ENCODE measurements around the gene WDR6.

WDR6 gene

DNA sequence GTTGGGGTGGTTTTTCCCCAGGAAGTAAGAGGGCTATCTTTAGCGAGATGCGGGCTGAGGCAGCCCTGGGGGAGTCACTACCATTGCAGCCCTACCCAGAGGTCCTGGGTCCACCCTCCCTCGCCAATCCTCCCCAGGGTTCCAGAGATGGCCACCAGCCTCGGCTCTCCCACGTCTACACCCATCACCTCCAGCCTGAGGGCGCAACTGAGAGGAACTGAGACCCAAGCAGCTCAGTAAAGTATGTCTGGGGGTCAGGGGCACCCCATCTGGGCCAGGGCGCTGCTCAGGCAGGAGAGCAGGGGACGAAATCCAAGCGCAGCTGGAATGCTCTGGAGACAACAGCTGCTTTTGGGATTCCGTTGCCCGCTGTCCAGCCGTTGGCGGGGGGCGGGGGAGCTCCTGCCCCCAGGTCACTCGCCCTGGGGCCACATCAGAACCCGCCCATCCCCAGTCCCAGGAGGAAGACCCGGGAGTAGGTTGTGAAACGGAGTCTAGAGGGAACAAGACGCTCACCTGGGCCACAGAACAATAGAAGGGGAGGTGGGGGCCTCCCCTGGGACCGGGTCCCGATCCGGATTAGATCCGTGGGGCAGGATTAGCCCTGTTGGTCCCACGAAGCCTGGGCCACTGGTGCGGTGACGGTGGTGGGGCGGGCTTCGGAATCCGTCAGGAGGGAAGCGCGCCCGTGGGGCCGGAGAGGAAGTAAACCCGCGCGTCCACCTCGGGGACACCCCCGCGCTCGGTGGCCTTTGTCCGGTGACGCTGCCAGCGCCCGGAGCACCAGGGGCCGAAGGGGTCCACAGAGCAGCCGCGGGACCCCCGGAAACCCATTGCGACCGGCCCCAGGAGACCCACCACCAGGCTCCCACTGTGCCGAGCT, 13.4 kb downstream of the WDR6 start:
- no peaks in the 10 kb centered on the region for H3K9me2 ChIP-seq (replicated peaks; ENCODE audit: insufficient read depth, low read length)
- peak overlapping the region; percentile 71 for H3K4me2 ChIP-seq (ENCODE audit: low read depth, low read length, poor library complexity, severe bottlenecking)
- H3K4me3 ChIP-seq (ENCODE audit: insufficient read depth, low read length, poor library complexity, severe bottlenecking): peak overlapping the region; percentile 74
- no peaks in the 10 kb centered on the region for H3K9me3 ChIP-seq (ENCODE audit: insufficient read depth, low read length)
- H3K36me3 ChIP-seq (ENCODE audit: low read length): no peaks in the 10 kb centered on the region
- H3K79me2 ChIP-seq (ENCODE audit: insufficient read depth, low read length): peaks cover 21% of the 10 kb centered on the region; the same call in 1 of the 2 replicates
- H3K27ac ChIP-seq (ENCODE audit: low read depth, low read length): peak overlapping the region; percentile 94
- no peaks in the 10 kb centered on the region for H3K27me3 ChIP-seq (ENCODE audit: low read length)
- no peaks in the 10 kb centered on the region for H4K20me1 ChIP-seq (ENCODE audit: low read depth, low read length)
- no peak overlapping the region for H2AFZ ChIP-seq (ENCODE audit: low read depth, low read length, severe bottlenecking)
- peak overlapping the region; percentile 94 for H3K9ac ChIP-seq (ENCODE audit: low read length)
- peaks cover 31% of the 10 kb centered on the region for H3F3A ChIP-seq (ENCODE audit: insufficient read depth)
- TF ChIP-seq, protein P1, sequence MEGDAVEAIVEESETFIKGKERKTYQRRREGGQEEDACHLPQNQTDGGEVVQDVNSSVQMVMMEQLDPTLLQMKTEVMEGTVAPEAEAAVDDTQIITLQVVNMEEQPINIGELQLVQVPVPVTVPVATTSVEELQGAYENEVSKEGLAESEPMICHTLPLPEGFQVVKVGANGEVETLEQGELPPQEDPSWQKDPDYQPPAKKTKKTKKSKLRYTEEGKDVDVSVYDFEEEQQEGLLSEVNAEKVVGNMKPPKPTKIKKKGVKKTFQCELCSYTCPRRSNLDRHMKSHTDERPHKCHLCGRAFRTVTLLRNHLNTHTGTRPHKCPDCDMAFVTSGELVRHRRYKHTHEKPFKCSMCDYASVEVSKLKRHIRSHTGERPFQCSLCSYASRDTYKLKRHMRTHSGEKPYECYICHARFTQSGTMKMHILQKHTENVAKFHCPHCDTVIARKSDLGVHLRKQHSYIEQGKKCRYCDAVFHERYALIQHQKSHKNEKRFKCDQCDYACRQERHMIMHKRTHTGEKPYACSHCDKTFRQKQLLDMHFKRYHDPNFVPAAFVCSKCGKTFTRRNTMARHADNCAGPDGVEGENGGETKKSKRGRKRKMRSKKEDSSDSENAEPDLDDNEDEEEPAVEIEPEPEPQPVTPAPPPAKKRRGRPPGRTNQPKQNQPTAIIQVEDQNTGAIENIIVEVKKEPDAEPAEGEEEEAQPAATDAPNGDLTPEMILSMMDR (IDR thresholded peaks at IDR 0.05; ENCODE audit: insufficient read depth, low read length, poor library complexity, severe bottlenecking): no peak
- no peak for TF ChIP-seq EZH2phosphoT487 (conservative IDR thresholded peaks at IDR 0.05; ENCODE audit: low read length)

DNA sequence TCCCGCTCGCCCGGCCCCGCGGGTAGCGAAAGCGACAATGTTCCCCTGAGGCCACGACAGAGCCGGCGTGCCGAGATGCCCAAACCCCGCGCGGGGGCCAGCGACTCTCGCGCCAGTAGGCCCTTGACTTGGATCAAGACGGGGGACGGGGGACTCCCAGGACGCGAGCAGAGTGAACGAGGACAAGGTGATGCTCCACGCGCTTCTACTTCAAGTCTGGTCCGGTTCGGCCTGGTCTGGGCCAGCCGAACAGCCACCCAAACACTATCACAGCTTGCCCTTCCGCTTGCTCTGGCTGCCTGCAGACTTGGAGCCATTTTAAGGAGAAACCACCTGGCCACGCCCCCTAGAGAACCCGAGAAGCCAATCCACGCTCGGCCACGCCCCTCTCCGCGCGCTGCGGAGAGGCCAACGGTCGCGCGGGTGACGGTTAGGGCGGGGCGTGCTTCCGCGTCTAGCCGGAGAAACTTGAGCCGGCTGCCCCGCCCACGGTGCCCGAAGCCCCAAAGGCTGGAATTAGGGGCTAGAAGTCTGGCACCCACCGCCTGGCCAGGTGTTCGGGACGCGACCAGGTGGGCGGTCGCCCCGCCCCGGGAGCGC, 14.1 kb downstream of the WDR6 start:
- H3K9me2 ChIP-seq (replicated peaks; ENCODE audit: insufficient read depth, low read length): no peaks in the 10 kb centered on the region
- H3K4me3 ChIP-seq (ENCODE audit: insufficient read depth, low read length, poor library complexity, severe bottlenecking): peak overlapping the region; percentile 79
- H2AFZ ChIP-seq (ENCODE audit: low read depth, low read length, severe bottlenecking): no peak overlapping the region
- peak overlapping the region; percentile 71 for H3K4me2 ChIP-seq (ENCODE audit: low read depth, low read length, poor library complexity, severe bottlenecking)
- peaks cover 21% of the 10 kb centered on the region; the same call in 1 of the 2 replicates for H3K79me2 ChIP-seq (ENCODE audit: insufficient read depth, low read length)
- H3K27me3 ChIP-seq (ENCODE audit: low read length): no peaks in the 10 kb centered on the region
- H3K9me3 ChIP-seq (ENCODE audit: insufficient read depth, low read length): no peaks in the 10 kb centered on the region
- no peaks in the 10 kb centered on the region for H4K20me1 ChIP-seq (ENCODE audit: low read depth, low read length)
- peaks cover 31% of the 10 kb centered on the region for H3F3A ChIP-seq (ENCODE audit: insufficient read depth)
- peak overlapping the region; percentile 94 for H3K27ac ChIP-seq (ENCODE audit: low read depth, low read length)
- no peak for TF ChIP-seq EZH2phosphoT487 (conservative IDR thresholded peaks at IDR 0.05; ENCODE audit: low read length)
- TF ChIP-seq, protein P1 (IDR thresholded peaks at IDR 0.05; ENCODE audit: insufficient read depth, low read length, poor library complexity, severe bottlenecking): no peak
- 0 out of 2 replicates have a peak, but pooled peaks cover 7% of the 10 kb centered on the region for H3K36me3 ChIP-seq (ENCODE audit: low read length)
- H3K9ac ChIP-seq (ENCODE audit: low read length): peak overlapping the region; percentile 94

DNA sequence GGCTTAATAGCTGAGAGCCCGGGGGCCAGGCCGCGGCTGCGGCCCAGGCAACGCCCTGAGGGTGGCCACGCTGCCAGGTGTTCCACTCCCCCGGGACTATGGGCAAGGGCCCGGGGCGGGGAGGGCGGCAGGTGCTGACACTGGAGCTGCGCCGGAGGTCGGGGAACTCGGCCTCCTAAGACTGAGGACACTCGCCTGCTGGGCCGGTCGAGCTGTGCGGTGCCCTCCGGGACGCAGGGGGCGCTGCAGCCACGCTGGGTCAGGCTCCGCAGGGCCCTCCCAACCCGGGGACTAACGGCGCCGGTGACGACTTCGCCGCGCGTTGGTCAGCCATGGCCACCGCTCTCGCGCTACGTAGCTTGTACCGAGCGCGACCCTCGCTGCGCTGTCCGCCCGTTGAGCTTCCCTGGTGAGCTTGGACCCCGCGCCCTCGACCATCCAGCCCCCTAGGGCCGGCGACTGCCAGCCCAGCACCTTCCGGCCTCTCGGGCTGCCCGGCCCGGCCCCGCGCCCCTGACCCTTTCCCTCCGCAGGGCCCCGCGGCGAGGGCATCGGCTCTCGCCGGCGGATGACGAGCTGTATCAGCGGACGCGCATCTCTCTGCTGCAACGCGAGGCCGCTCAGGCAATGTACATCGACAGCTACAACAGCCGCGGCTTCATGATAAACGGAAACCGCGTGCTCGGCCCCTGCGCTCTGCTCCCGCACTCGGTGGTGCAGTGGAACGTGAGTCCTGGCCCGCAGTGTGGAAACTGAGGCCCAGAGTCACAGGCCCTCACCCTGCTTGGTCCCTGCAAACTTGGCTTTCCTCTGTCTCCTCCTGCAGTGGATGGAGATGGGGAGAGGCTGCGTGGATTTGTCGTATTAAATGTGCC, 14.9 kb downstream of the WDR6 start, which contains the start of gene NDUFAF3:
Gene NDUFAF3 (plus strand): TSS at position 309 of the 875 bp plus-strand sequence. CDS start 24 bp downstream, at position 333.
- Histone ChIP-seq H3K4me3 (ENCODE audit: insufficient read depth, low read length, poor library complexity, severe bottlenecking) (peak within 1 kb of the TSS; percentile 79), H3K36me3 (ENCODE audit: low read length) (0 out of 2 replicates have a peak, but pooled peaks cover 11% of the 10 kb centered on the region), H2AFZ (ENCODE audit: low read depth, low read length, severe bottlenecking) (peak within 1 kb of the TSS; percentile 32), H3K9me2 (replicated peaks; ENCODE audit: insufficient read depth, low read length) (no peaks in the 10 kb centered on the region), H3K27me3 (ENCODE audit: low read length) (no peaks in the 10 kb centered on the region), H3K9ac (ENCODE audit: low read length) (peak within 1 kb of the TSS; percentile 94), H3K27ac (ENCODE audit: low read depth, low read length) (peak within 1 kb of the TSS; percentile 94), H4K20me1 (ENCODE audit: low read depth, low read length) (no peaks in the 10 kb centered on the region), H3K9me3 (ENCODE audit: insufficient read depth, low read length) (no peaks in the 10 kb centered on the region), H3K4me2 (ENCODE audit: low read depth, low read length, poor library complexity, severe bottlenecking) (peak within 1 kb of the TSS; percentile 71), H3F3A (ENCODE audit: insufficient read depth) (peaks cover 28% of the 10 kb centered on the region), H3K79me2 (ENCODE audit: insufficient read depth, low read length) (peaks cover 21% of the 10 kb centered on the region; the same call in 1 of the 2 replicates)
- TF ChIP-seq EZH2phosphoT487 (conservative IDR thresholded peaks at IDR 0.05; ENCODE audit: low read length): no peak
- TF ChIP-seq, protein P1 (IDR thresholded peaks at IDR 0.05; ENCODE audit: insufficient read depth, low read length, poor library complexity, severe bottlenecking): peak; percentile 73
